GM12878 (cell line): ENCODE results near the gene CCDC187. TPM values are rescaled to one million over a fixed set of nuclear protein-coding genes. Genes with fewer than 3 reads are reported as not detected.

Experiments
- GABPA ChIP-seq: IDR thresholded peaks from 2 replicates; pipeline ENCODE4 v1.6.1; 2014; ENCODE audit warnings: antibody characterized with exemption, low read depth, mild to moderate bottlenecking, inconsistent platforms
- MEF2B ChIP-seq: fragments of 450-650 bp; IDR thresholded peaks from 2 replicates; pipeline ENCODE4 v1.6.1; 2018; ENCODE audit warnings: mild to moderate bottlenecking, moderate library complexity; ENCODE audit not compliant: partially characterized antibody, poor library complexity, severe bottlenecking
- POLR2AphosphoS5 ChIP-seq: IDR thresholded peaks from 2 replicates; pipeline ENCODE4 v1.6.1; 2011; ENCODE audit warnings: mild to moderate bottlenecking, low read length, inconsistent platforms
- SREBF2 ChIP-seq: IDR thresholded peaks from 2 replicates; pipeline ENCODE4 v1.6.1; 2012; ENCODE audit warnings: mild to moderate bottlenecking, low read length
- SRF ChIP-seq, 2 experiments: IDR thresholded peaks; 2 replicates each; pipeline ENCODE4 v1.6.1; 2011; ENCODE audit warnings: low read depth in 2 of 2, low read length in 2 of 2, mild to moderate bottlenecking in 1 of 2, moderate library complexity in 1 of 2
- TAF1 ChIP-seq: IDR thresholded peaks from 2 replicates; pipeline ENCODE4 v1.6.1; 2011; ENCODE audit warnings: mild to moderate bottlenecking, low read depth, low read length, borderline replicate concordance
- polyA plus RNA-seq, 11 experiments: library from polyadenylated mRNA; depleted of rRNA in 4 of 11; unstranded in 6 of 11; stranded (reverse) in 5 of 11; fragments of >200 nt; fragmentation: Nextera tagmentation in 4 of 11; fragmentation: Illumina TruSeq in 1 of 11; extraction: Ambion mirVana in 4 of 11; extraction: Trizol in 1 of 11; gene quantifications; 1 replicate in 1 of 11; 2 replicates in 10 of 11; pipeline versions ENCODE4 v1.2.1 to v1.2.3, GENCODE V29; 2011 to 2016; ENCODE audit warnings: inconsistent platforms in 2 of 11, missing spikeins in 2 of 11, low read depth in 1 of 11
- total RNA-seq, 4 experiments: library from RNA; depleted of rRNA in 3 of 4; stranded (reverse); fragments of >200 nt in 3 of 4; fragmentation: Illumina TruSeq in 1 of 4; extraction: Trizol in 1 of 4; gene quantifications; 2 replicates each; pipeline versions ENCODE4 v1.2.1 to v1.2.3, GENCODE V29; 2013 to 2021
- TF ChIP-seq, protein P1 (sequence below): fragments of 150-350 bp; IDR thresholded peaks from 2 replicates; pipeline ENCODE4 v1.6.1; 2014; ENCODE audit warnings: mild to moderate bottlenecking, low read depth, low read length
- TF ChIP-seq, protein P2 (sequence below): fragments of 450-650 bp; IDR thresholded peaks from 2 replicates; pipeline ENCODE4 v1.6.1; 2017; ENCODE audit warnings: mild to moderate bottlenecking, moderate library complexity

The CCDC187 gene
- total and polyA plus RNA-seq, 10 of the 15 experiments (the other 5 are each of a cell fraction or from before 2014, with no cell fraction given) = 0.04 to 0.23 (median 0.04) TPM; not detected in 7

DNA sequence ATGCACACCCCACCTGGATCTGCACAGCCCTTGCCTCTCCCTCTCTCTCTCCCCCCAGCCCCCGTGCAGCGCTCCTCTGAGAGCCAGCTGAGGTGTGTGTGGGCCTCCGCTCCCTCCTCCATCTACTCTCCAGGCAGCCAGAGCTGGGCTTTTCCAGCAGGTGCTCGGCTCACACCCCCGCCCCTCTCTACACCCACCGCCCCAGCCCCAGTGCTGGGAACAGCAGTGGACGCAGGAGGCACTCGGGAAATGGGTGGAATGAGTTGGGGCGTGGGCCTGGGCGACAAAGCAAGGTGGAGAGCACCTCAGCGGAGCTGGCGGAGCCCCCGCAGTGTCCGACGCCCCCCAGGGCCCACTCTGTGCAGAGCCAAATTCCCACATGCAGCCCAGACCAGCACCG lies 85.6 kb downstream of the CCDC187 start (continued):
- TF ChIP-seq, protein P1, sequence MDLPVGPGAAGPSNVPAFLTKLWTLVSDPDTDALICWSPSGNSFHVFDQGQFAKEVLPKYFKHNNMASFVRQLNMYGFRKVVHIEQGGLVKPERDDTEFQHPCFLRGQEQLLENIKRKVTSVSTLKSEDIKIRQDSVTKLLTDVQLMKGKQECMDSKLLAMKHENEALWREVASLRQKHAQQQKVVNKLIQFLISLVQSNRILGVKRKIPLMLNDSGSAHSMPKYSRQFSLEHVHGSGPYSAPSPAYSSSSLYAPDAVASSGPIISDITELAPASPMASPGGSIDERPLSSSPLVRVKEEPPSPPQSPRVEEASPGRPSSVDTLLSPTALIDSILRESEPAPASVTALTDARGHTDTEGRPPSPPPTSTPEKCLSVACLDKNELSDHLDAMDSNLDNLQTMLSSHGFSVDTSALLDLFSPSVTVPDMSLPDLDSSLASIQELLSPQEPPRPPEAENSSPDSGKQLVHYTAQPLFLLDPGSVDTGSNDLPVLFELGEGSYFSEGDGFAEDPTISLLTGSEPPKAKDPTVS = no peak
- TF ChIP-seq TAF1 (no peak), SREBF2 (no peak), POLR2AphosphoS5 (no peak), SRF (IDR thresholded peaks at IDR 0.05; ENCODE audit: low read depth in 2 of 2, low read length in 2 of 2) (no peak), MEF2B (no peak), GABPA (no peak)
- TF ChIP-seq, protein P2, sequence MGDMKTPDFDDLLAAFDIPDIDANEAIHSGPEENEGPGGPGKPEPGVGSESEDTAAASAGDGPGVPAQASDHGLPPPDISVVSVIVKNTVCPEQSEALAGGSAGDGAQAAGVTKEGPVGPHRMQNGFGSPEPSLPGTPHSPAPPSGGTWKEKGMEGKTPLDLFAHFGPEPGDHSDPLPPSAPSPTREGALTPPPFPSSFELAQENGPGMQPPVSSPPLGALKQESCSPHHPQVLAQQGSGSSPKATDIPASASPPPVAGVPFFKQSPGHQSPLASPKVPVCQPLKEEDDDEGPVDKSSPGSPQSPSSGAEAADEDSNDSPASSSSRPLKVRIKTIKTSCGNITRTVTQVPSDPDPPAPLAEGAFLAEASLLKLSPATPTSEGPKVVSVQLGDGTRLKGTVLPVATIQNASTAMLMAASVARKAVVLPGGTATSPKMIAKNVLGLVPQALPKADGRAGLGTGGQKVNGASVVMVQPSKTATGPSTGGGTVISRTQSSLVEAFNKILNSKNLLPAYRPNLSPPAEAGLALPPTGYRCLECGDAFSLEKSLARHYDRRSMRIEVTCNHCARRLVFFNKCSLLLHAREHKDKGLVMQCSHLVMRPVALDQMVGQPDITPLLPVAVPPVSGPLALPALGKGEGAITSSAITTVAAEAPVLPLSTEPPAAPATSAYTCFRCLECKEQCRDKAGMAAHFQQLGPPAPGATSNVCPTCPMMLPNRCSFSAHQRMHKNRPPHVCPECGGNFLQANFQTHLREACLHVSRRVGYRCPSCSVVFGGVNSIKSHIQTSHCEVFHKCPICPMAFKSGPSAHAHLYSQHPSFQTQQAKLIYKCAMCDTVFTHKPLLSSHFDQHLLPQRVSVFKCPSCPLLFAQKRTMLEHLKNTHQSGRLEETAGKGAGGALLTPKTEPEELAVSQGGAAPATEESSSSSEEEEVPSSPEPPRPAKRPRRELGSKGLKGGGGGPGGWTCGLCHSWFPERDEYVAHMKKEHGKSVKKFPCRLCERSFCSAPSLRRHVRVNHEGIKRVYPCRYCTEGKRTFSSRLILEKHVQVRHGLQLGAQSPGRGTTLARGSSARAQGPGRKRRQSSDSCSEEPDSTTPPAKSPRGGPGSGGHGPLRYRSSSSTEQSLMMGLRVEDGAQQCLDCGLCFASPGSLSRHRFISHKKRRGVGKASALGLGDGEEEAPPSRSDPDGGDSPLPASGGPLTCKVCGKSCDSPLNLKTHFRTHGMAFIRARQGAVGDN = no peak
- TF ChIP-seq, all 136 proteins: peak for 0
